SK-N-SH treated with all-trans-retinoic acid at 6 μM for 48 hours (cell line): ENCODE measurements around the gene THADA.

ENCODE experiments used
- ATAC-seq: fragments of 200-7000 bp; cut with Tn5 transposase; 3 replicates; pipeline ENCODE4 v1.9.1; 2020; ENCODE audit warnings: mild to moderate bottlenecking, moderate library complexity
- ARNTL ChIP-seq: fragments of 450-650 bp; formaldehyde crosslinking; IDR thresholded peaks from 2 replicates; pipeline ENCODE4 v1.5.0; 2020; ENCODE audit warnings: low read depth, mild to moderate bottlenecking, moderate library complexity, borderline replicate concordance
- BACH2 ChIP-seq: fragments of 250-450 bp; sonication (Bioruptor Pico); IDR thresholded peaks from 2 replicates; pipeline ENCODE4 v1.9.0; 2021; ENCODE audit warnings: mild to moderate bottlenecking, borderline replicate concordance
- CSDC2 ChIP-seq: fragments of 250-450 bp; sonication (Bioruptor Pico); IDR thresholded peaks from 2 replicates; pipeline ENCODE4 v1.5.0; 2020; ENCODE audit warnings: mild to moderate bottlenecking, moderate library complexity
- ESRRG ChIP-seq: fragments of 250-450 bp; sonication (Bioruptor Pico); IDR thresholded peaks from 2 replicates; pipeline ENCODE4 v1.6.1; 2021; ENCODE audit warnings: mild to moderate bottlenecking
- ISL1 ChIP-seq: fragments of 250-450 bp; sonication (Bioruptor Pico); IDR thresholded peaks from 2 replicates; pipeline ENCODE4 v2.1.2; 2022; ENCODE audit warnings: mild to moderate bottlenecking, moderate library complexity
- OSR1 ChIP-seq: fragments of 250-450 bp; sonication (Bioruptor Pico); IDR thresholded peaks from 2 replicates; pipeline ENCODE4 v1.8.0; 2022; ENCODE audit warnings: moderate library complexity, mild to moderate bottlenecking, inconsistent platforms
- PPARA ChIP-seq: fragments of 250-450 bp; sonication (Bioruptor Pico); IDR thresholded peaks from 2 replicates; pipeline ENCODE4 v1.5.0; 2020; ENCODE audit warnings: mild to moderate bottlenecking, borderline replicate concordance
- RARB ChIP-seq: fragments of 250-450 bp; sonication (Bioruptor Pico); IDR thresholded peaks from 2 replicates; pipeline ENCODE4 v1.8.0; 2021; ENCODE audit warnings: mild to moderate bottlenecking, moderate library complexity
- SNAI2 ChIP-seq: fragments of 250-450 bp; sonication (Bioruptor Pico); IDR thresholded peaks from 2 replicates; pipeline ENCODE4 v1.5.0; 2020; ENCODE audit warnings: mild to moderate bottlenecking, moderate library complexity
- TCF4 ChIP-seq: fragments of 250-450 bp; sonication (Bioruptor Pico); IDR thresholded peaks from 2 replicates; pipeline ENCODE4 v1.8.0; 2021; ENCODE audit warnings: mild to moderate bottlenecking, moderate library complexity, borderline replicate concordance
- TOX ChIP-seq: fragments of 250-450 bp; sonication (Bioruptor Pico); IDR thresholded peaks from 2 replicates; pipeline ENCODE4 v1.8.0; 2021; ENCODE audit warnings: mild to moderate bottlenecking, moderate library complexity, borderline replicate concordance
- ZC3H10 ChIP-seq: fragments of 250-450 bp; sonication (Bioruptor Pico); IDR thresholded peaks from 2 replicates; pipeline ENCODE4 v1.5.1; 2021; ENCODE audit warnings: mild to moderate bottlenecking, moderate library complexity
- ZFP3 ChIP-seq: fragments of 250-450 bp; sonication (Bioruptor Pico); IDR thresholded peaks from 2 replicates; pipeline ENCODE4 v1.5.0; 2020; ENCODE audit warnings: mild to moderate bottlenecking, moderate library complexity
- ZFP30 ChIP-seq: fragments of 450-650 bp; formaldehyde crosslinking; IDR thresholded peaks from 2 replicates; pipeline ENCODE4 v1.5.0; 2022; ENCODE audit warnings: mild to moderate bottlenecking, moderate library complexity
- ZNF565 ChIP-seq: fragments of 450-650 bp; formaldehyde crosslinking; conservative IDR thresholded peaks from 2 replicates; pipeline ENCODE4 v1.5.0; 2020; ENCODE audit warnings: low read depth, mild to moderate bottlenecking, moderate library complexity
- ZNF70 ChIP-seq: fragments of 450-650 bp; formaldehyde crosslinking; IDR thresholded peaks from 2 replicates; pipeline ENCODE4 v1.5.0; 2020; ENCODE audit warnings: mild to moderate bottlenecking, moderate library complexity
- TF ChIP-seq, protein P1 (sequence below): fragments of 250-450 bp; sonication (Bioruptor Pico); IDR thresholded peaks from 2 replicates; pipeline ENCODE4 v1.5.0; 2020; ENCODE audit warnings: mild to moderate bottlenecking, moderate library complexity
- TF ChIP-seq, protein P2 (sequence below): fragments of 250-450 bp; sonication (Bioruptor Pico); IDR thresholded peaks from 2 replicates; pipeline ENCODE4 v1.5.1; 2021; ENCODE audit warnings: mild to moderate bottlenecking, moderate library complexity
- TF ChIP-seq, protein P3 (sequence below): fragments of 250-450 bp; sonication (Bioruptor Pico); IDR thresholded peaks from 2 replicates; pipeline ENCODE4 v1.8.0; 2020; ENCODE audit warnings: mild to moderate bottlenecking, moderate library complexity, borderline replicate concordance
- TF ChIP-seq, protein P4 (sequence below): fragments of 250-450 bp; sonication (Bioruptor Pico); IDR thresholded peaks from 2 replicates; pipeline ENCODE4 v1.8.0; 2021; ENCODE audit warnings: low read depth, mild to moderate bottlenecking, moderate library complexity, borderline replicate concordance

Gene THADA

DNA sequence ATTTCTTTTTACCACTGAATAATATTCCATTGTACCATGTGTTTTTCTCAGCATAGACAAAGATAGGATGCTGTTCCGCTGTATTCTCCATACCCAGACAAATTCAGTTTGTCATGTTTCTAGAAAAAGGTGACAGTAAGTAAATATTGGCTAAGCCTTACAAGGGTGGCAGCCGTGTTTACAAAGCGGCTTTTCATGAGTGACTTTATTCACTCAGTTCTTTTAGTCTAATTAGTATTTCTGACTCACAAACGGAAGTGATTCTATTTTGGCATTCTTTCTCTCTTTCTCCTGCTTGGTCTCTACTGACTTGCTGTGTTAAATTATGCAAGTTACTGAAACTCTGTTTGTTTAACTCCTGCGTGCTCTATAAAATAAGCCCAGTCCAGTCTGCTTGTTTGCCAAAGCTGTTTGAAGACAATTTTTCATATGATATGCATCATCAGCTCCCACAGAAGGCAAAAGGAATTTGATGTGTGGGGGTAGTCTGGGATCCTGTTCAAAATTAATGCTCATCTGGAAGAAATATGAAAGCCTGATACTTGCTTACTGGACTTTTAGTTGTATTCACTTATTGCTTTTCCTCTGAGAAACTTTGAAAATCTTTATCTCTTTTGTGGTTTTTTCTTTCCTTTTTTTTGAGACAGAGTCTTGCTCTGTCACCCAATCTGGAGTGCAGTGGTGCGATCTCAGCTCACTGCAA is 38.9 kb upstream of the THADA start (continued):
- TF ChIP-seq, protein P1, sequence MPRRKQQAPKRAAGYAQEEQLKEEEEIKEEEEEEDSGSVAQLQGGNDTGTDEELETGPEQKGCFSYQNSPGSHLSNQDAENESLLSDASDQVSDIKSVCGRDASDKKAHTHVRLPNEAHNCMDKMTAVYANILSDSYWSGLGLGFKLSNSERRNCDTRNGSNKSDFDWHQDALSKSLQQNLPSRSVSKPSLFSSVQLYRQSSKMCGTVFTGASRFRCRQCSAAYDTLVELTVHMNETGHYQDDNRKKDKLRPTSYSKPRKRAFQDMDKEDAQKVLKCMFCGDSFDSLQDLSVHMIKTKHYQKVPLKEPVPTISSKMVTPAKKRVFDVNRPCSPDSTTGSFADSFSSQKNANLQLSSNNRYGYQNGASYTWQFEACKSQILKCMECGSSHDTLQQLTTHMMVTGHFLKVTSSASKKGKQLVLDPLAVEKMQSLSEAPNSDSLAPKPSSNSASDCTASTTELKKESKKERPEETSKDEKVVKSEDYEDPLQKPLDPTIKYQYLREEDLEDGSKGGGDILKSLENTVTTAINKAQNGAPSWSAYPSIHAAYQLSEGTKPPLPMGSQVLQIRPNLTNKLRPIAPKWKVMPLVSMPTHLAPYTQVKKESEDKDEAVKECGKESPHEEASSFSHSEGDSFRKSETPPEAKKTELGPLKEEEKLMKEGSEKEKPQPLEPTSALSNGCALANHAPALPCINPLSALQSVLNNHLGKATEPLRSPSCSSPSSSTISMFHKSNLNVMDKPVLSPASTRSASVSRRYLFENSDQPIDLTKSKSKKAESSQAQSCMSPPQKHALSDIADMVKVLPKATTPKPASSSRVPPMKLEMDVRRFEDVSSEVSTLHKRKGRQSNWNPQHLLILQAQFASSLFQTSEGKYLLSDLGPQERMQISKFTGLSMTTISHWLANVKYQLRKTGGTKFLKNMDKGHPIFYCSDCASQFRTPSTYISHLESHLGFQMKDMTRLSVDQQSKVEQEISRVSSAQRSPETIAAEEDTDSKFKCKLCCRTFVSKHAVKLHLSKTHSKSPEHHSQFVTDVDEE (CRISPR knock-in tag) = no peak
- TF ChIP-seq ZFP3 (CRISPR knock-in tag) = no peak
- TF ChIP-seq BACH2 = no peak
- no peak for TF ChIP-seq CSDC2 (CRISPR knock-in tag)

DNA sequence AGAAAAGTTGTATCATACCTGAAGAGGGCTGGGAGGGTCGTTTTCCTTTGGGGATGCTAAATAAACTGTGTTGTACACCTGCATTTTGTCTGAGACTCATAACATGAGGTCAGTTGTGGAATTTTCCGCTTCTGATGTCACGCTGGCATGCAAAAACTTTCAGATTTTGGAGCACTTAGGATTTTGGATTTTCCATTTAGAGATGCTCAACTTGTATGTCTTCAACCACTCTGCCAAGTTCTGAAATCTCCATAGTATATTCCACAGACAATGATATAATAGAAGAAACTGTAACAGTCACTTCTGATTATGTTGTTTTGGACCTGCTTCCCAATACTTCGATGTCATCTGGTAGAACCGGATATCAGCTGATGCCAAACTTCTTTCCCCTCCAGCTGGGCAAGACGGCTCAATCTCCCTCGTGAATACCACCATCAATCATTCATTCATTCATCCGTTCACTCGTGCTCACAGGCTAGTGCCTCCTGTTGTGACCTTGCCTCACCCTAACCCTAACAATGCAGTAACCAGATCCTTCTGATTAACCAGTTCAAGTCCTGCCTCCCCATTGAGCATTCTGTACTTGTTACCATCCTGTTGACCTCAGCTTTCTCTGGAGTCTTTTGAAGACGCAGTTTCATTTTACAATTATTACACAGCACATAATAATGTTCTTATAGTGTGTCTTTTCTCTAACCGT is 35.9 kb upstream of the THADA start:
- TF ChIP-seq TCF4 (CRISPR knock-in tag) = no peak
- no peak for TF ChIP-seq OSR1 (CRISPR knock-in tag)
- no peak for TF ChIP-seq ZNF70 (CRISPR knock-in tag)
- TF ChIP-seq ZC3H10 (CRISPR knock-in tag) = no peak
- TF ChIP-seq, protein P1 (CRISPR knock-in tag) = no peak
- no peak for TF ChIP-seq ESRRG

DNA sequence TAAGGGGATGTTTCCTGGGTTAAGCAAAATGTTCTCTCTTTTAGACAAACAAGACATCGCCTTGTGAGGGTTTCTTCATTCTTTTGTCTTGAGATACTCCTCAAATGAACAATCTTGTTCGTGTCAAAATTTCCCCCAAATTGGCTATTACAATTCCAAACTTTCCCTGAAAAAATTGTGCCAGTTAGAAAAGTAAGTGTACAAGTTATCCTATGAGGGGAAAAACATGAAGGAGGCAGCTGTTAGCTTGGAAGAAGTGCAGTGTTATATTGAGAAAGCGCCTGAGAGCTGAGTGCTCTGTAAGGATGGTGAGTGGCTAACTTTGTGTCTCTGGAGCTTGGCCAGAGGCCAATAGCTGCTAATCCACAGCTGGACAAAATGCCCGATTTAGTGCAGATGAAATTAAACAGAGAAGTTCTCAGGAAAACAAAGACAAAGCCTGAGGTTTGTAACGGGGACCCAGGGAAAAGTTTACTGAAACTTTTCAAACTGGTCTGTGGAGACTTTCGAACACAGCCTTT is 27.2 kb upstream of the THADA start:
- no peak for TF ChIP-seq ZFP30 (CRISPR knock-in tag)
- no peak for TF ChIP-seq RARB (CRISPR knock-in tag)
- no peak for TF ChIP-seq CSDC2 (CRISPR knock-in tag)
- TF ChIP-seq TOX (CRISPR knock-in tag) = no peak
- TF ChIP-seq, protein P2, sequence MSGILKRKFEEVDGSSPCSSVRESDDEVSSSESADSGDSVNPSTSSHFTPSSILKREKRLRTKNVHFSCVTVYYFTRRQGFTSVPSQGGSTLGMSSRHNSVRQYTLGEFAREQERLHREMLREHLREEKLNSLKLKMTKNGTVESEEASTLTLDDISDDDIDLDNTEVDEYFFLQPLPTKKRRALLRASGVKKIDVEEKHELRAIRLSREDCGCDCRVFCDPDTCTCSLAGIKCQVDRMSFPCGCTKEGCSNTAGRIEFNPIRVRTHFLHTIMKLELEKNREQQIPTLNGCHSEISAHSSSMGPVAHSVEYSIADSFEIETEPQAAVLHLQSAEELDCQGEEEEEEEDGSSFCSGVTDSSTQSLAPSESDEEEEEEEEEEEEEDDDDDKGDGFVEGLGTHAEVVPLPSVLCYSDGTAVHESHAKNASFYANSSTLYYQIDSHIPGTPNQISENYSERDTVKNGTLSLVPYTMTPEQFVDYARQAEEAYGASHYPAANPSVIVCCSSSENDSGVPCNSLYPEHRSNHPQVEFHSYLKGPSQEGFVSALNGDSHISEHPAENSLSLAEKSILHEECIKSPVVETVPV = no peak
- no peak for TF ChIP-seq ZFP3 (CRISPR knock-in tag)
- TF ChIP-seq TCF4 (CRISPR knock-in tag) = no peak
- no peak for TF ChIP-seq ZC3H10 (CRISPR knock-in tag)
- TF ChIP-seq, protein P3, sequence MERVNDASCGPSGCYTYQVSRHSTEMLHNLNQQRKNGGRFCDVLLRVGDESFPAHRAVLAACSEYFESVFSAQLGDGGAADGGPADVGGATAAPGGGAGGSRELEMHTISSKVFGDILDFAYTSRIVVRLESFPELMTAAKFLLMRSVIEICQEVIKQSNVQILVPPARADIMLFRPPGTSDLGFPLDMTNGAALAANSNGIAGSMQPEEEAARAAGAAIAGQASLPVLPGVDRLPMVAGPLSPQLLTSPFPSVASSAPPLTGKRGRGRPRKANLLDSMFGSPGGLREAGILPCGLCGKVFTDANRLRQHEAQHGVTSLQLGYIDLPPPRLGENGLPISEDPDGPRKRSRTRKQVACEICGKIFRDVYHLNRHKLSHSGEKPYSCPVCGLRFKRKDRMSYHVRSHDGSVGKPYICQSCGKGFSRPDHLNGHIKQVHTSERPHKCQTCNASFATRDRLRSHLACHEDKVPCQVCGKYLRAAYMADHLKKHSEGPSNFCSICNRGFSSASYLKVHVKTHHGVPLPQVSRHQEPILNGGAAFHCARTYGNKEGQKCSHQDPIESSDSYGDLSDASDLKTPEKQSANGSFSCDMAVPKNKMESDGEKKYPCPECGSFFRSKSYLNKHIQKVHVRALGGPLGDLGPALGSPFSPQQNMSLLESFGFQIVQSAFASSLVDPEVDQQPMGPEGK (CRISPR knock-in tag) = no peak
- TF ChIP-seq OSR1 (CRISPR knock-in tag) = no peak
- no peak for TF ChIP-seq ZNF565 (CRISPR knock-in tag)
- TF ChIP-seq, protein P1 (CRISPR knock-in tag) = no peak
- TF ChIP-seq ISL1 (CRISPR knock-in tag) = no peak
- TF ChIP-seq SNAI2 = no peak
- TF ChIP-seq PPARA (CRISPR knock-in tag) = no peak
- TF ChIP-seq ZNF70 (CRISPR knock-in tag) = no peak
- TF ChIP-seq, protein P4, sequence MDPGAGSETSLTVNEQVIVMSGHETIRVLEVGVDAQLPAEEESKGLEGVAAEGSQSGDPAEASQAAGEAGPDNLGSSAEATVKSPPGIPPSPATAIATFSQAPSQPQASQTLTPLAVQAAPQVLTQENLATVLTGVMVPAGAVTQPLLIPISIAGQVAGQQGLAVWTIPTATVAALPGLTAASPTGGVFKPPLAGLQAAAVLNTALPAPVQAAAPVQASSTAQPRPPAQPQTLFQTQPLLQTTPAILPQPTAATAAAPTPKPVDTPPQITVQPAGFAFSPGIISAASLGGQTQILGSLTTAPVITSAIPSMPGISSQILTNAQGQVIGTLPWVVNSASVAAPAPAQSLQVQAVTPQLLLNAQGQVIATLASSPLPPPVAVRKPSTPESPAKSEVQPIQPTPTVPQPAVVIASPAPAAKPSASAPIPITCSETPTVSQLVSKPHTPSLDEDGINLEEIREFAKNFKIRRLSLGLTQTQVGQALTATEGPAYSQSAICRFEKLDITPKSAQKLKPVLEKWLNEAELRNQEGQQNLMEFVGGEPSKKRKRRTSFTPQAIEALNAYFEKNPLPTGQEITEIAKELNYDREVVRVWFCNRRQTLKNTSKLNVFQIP = no peak
- no peak for TF ChIP-seq ARNTL (CRISPR knock-in tag)
- no peak for TF ChIP-seq ESRRG
- no peak for TF ChIP-seq BACH2
- peak; percentile 85 for ATAC-seq

More for the DNA sequence above, 35.9 kb upstream of the THADA start:
- ATAC-seq = no peak
